ENCODE measurements around the gene TOP3B. TPM values are rescaled to one million over a fixed set of nuclear protein-coding genes. Genes with fewer than 3 reads are reported as not detected.

The TOP3B gene
- total and polyA plus RNA-seq, 10 of the 15 experiments (the other 5 are each of a cell fraction or from before 2014, with no cell fraction given): 0.60 to 47.3 (median 33.7) TPM

DNA sequence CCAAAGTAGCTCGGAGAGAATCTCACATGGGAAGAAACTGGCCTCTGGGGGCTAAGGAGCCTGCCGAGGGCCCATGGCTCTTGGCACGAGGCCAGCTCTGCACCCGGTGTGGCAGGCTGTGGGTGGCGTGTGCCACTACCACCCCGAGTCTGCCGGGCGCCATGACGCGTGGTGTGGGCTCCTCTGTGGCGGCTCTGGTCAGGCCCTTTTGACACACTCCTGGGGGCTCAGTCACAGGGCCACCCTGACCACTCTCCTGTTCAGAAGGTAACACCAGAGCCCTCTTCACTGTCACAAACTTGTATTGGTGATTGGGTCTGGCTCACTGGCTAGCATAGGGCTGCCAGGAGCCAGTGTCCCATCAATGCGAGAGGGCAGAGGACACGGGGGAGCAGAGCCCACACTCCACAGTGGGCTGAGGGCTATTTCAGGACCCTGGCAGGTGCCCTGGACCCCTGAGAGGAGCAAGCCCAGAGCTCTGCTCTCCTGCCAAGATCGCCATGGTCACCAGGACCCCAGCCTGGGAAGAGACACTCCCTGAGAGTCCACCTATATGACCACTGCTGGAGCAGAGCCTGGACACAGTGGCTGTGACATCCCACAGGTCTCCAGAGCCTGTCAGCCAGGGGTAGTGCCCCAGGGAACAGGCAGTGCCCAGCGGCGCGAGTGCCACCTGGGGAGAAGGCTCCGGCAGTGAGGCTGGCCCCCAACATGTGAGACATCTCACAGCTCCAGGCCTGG, 21.3 kb downstream of the TOP3B start:
- 93% methylated on average over 18 of the region's 18 CpGs for WGBS (ENCODE audit: insufficient coverage, insufficient replicate concordance, low lambda C conversion rate, missing lambda C conversion rate)

GRCh38 chr22:21960200-21961126, 22.1 kb downstream of the TOP3B start:
- DNase-seq (ENCODE audit: low read depth, low spot score) (no peak), ATAC-seq (peak; percentile 25; the same call in 2 of the 3 replicates), FAIRE-seq (no peak)
- Histone ChIP-seq H3K27me3 (replicated peaks in 1 of 2; ENCODE audit: control insufficient read depth in 2 of 2, insufficient read depth in 2 of 2, low read length in 1 of 2) (no peaks in the 10 kb centered on the region), H3K4me1 (ENCODE audit: control insufficient read depth, insufficient read depth, low read length) (no peaks in the 10 kb centered on the region), H4K20me1 (ENCODE audit: control insufficient read depth, insufficient read depth) (no peaks in the 10 kb centered on the region), H3K36me3 (ENCODE audit: control insufficient read depth in 2 of 2, insufficient read depth in 2 of 2, low read length in 1 of 2) (peaks cover 7 to 9% of the 10 kb centered on the region in 2 experiments; a peak in 3 of 4 replicates), H3K9me3 (replicated peaks; ENCODE audit: control insufficient read depth, insufficient read depth, low read length) (no peaks in the 10 kb centered on the region), H3K27ac (ENCODE audit: control insufficient read depth, insufficient read depth) (no peak overlapping the region), H3K4me3 (no peak overlapping the region), H3K9ac (ENCODE audit: control insufficient read depth, insufficient read depth, low read length) (no peak overlapping the region), H3K79me2 (ENCODE audit: control insufficient read depth, insufficient read depth, low read length) (no peaks in the 10 kb centered on the region), H3K4me2 (ENCODE audit: control insufficient read depth, insufficient read depth) (no peak overlapping the region), H2AFZ (ENCODE audit: control insufficient read depth, low read depth, low read length) (no peak overlapping the region)
- BruUV-seq (replicated peaks): no TSS peak
- WGBS (ENCODE audit: insufficient coverage, insufficient replicate concordance, low lambda C conversion rate, missing lambda C conversion rate): 91% methylated on average over 24 of the region's 24 CpGs
- intact Hi-C loops (cut with micrococcal nuclease; ENCODE audit: unreplicated experiment): no loop called here
- POLR2A ChIA-PET: no interaction called here
- in situ Hi-C loops (cut with MboI): no loop called here
- SMC1A ChIA-PET (ENCODE audit: uncharacterized antibody, unreplicated experiment): no interaction called here
- TF ChIP-seq POLR2A (IDR thresholded peaks at IDR 0.05; ENCODE audit: low read depth, low read length) (peak; percentile 61), POLR2AphosphoS5 (IDR thresholded peaks at IDR 0.05; ENCODE audit: low read length) (0 out of 2 replicates have a peak, but pooled peaks have one; percentile 35), KAT2A (conservative IDR thresholded peaks at IDR 0.05; ENCODE audit: control insufficient read depth, low read depth, low read length) (no peak)
- RAD21 ChIA-PET (ENCODE audit: unreplicated experiment): no interaction called here
- CTCF ChIA-PET: interaction anchor here (1.5 kb wide), 1 partner anchor 12 kb away, joined by 5 read pairs; no protein-coding TSS in a partner anchor

More for the DNA sequence above, 21.3 kb downstream of the TOP3B start:
- H3K27me3 ChIP-seq (replicated peaks in 1 of 2; ENCODE audit: control insufficient read depth in 2 of 2, insufficient read depth in 2 of 2, low read length in 1 of 2): no peaks in the 10 kb centered on the region
- CTCF ChIA-PET: interaction anchor here (1.5 kb wide), 1 partner anchor 11 kb away, joined by 5 read pairs; no protein-coding TSS in a partner anchor
- FAIRE-seq: no peak
- RAD21 ChIA-PET (ENCODE audit: unreplicated experiment): no interaction called here
- in situ Hi-C loops (cut with MboI): no loop called here
- TF ChIP-seq WRNIP1 (IDR thresholded peaks at IDR 0.05; ENCODE audit: borderline replicate concordance, low read depth, low read length): no peak
- TF ChIP-seq POU2F2 (IDR thresholded peaks at IDR 0.05; ENCODE audit: borderline replicate concordance, low read depth, low read length): no peak
- 0 out of 2 replicates have a peak, but pooled peaks have one; percentile 29 for TF ChIP-seq POLR2AphosphoS5 (IDR thresholded peaks at IDR 0.05; ENCODE audit: low read length)
- no peak for TF ChIP-seq CREB1 (IDR thresholded peaks at IDR 0.05; ENCODE audit: low read depth)
- no peak for TF ChIP-seq SIX5 (IDR thresholded peaks at IDR 0.05; ENCODE audit: low read depth, low read length, severe bottlenecking)
- intact Hi-C loops (cut with micrococcal nuclease; ENCODE audit: unreplicated experiment): no loop called here
- no peak for DNase-seq (ENCODE audit: low read depth, low spot score)
- ATAC-seq: no peak
- no peaks in the 10 kb centered on the region for H3K79me2 ChIP-seq (ENCODE audit: control insufficient read depth, insufficient read depth, low read length)
- H3K9ac ChIP-seq (ENCODE audit: control insufficient read depth, insufficient read depth, low read length): no peak overlapping the region
- H2AFZ ChIP-seq (ENCODE audit: control insufficient read depth, low read depth, low read length): no peak overlapping the region
- no peaks in the 10 kb centered on the region for H3K9me3 ChIP-seq (replicated peaks; ENCODE audit: control insufficient read depth, insufficient read depth, low read length)
- SMC1A ChIA-PET (ENCODE audit: uncharacterized antibody, unreplicated experiment): no interaction called here
- POLR2A ChIA-PET: no interaction called here
- BruUV-seq (replicated peaks): no TSS peak
- no peaks in the 10 kb centered on the region for H3K4me1 ChIP-seq (ENCODE audit: control insufficient read depth, insufficient read depth, low read length)
- no peak overlapping the region for H3K4me3 ChIP-seq
- H3K27ac ChIP-seq (ENCODE audit: control insufficient read depth, insufficient read depth): no peak overlapping the region
- H3K36me3 ChIP-seq (ENCODE audit: control insufficient read depth in 2 of 2, insufficient read depth in 2 of 2, low read length in 1 of 2): peaks cover 9 to 10% of the 10 kb centered on the region in 2 experiments; a peak in 3 of 4 replicates
- no peaks in the 10 kb centered on the region for H4K20me1 ChIP-seq (ENCODE audit: control insufficient read depth, insufficient read depth)
- H3K4me2 ChIP-seq (ENCODE audit: control insufficient read depth, insufficient read depth): no peak overlapping the region
